ENCODE measurements around the gene C12orf54.
"Not testable (repeated sequence)": the region's sequence is repeated elsewhere in the genome, so short reads cannot be mapped to it uniquely, and the experiment has no call there.

C12orf54 gene

DNA sequence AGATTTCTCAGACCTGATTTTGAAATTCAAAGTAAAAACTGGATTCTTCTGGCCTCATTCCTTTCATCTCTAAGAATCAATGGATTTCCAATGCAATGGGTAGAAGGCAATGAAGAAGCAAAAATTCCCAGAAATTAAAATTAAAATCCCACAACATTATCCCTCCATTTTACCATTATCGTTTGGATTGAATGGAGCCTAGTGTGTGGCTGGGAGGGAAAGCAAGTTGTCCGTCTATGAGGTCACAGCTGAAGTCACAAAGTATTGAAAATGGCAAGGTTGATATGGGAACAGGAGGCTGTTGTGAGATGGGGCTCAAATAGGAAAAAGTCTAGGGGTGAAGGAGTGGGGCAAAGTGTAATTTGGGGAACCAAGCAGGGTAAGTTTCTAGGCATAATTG is at the start of gene C12orf54:
C12orf54 (plus strand) TSS at position 301 of the 400 bp plus-strand sequence. CDS start 799 bp downstream, outside the sequence.
- DNase-seq (ENCODE audit: low read depth): no peak

DNA sequence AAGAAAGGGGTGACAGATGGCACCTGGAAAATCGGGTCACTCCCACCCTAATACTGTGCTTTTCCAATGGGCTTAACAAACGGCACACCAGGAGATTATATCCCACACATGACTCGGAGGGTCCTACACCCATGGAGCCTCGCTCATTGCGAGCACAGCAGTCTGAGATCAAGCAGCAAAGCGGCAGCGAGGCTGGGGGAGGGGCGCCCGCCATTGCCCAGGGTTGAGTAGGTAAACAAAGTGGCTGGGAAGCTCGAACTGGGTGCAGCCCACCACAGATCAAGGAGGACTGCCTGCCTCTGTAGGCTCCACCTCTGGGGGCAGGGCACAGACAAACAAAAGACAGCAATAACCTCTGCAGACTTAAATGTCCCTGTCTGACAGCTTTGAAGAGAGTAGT is 48.3 kb upstream of the C12orf54 start:
- DNase-seq (ENCODE audit: low read depth): not testable (repeated sequence)

- no peak for DNase-seq (ENCODE audit: low read depth)
Observed at GRCh38 chr12:48441069-48441468, 41.2 kb upstream of the C12orf54 start.

DNA sequence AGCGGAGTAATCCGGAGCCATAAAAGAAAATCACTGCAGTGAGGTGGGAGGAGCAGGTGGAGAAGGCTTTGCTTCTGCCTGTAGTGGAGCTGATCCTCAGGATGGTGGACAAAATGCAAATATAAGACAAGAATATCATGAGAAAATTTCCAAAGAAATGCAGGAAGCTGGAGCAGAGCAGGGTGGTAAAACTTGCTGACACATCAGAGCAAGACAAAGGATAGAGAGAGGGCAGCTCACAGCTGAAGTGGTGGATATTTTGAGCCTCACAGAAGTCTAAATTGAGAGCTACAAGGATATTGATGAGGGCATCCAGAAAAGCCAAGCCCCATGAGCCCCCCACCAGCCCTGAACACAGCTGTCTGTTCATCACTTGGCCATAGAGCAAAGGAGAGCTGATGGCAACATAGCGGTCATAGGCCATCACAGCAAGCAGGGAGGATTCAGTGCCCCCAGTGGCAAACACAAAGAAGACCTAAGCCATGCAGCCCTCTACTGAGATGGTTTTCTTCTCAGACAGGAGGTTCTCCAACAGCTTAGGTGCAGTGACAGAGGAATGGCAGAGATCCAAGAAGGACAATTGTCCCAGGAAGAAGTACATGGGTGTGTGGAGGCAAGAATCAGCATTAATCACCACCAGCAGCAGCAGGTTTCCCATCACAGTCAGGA is 40.0 kb upstream of the C12orf54 start:
- DNase-seq (ENCODE audit: low read depth): no peak

GRCh38 chr12:48445538-48445937 is 36.8 kb upstream of the C12orf54 start:
- no peak for DNase-seq (ENCODE audit: low read depth)

DNA sequence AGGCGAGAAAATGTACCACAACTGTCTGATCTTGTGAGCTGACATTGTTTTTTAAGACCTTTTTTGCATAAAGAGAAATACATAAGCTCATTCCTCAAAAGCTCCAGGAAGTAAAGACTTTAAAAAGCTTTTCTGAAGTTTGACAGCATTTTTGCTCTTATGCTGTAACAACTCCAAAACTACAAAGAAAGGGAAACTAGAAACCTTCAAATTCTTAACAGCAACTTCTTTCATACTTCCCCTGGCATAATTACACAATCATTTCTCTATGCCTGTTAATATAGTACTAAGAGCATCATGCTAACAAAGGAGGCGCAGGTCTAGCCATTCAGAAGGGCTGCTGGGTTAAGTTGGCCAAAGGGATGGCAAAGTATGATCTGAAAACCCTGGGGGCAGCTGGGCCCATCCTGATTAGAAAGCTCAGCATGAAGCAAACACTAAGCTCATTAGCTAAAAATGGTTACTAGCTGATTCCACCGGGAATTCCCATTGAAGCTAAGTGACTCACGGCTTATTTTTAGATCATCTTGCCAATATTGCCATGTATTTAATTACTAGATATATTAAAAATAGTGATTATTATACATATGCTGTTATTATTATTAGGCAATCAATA is 36.0 kb upstream of the C12orf54 start:
- no peak for DNase-seq (ENCODE audit: low read depth)

GRCh38 chr12:48447755-48448154 is 34.5 kb upstream of the C12orf54 start:
- no peak for DNase-seq (ENCODE audit: low read depth)

DNA sequence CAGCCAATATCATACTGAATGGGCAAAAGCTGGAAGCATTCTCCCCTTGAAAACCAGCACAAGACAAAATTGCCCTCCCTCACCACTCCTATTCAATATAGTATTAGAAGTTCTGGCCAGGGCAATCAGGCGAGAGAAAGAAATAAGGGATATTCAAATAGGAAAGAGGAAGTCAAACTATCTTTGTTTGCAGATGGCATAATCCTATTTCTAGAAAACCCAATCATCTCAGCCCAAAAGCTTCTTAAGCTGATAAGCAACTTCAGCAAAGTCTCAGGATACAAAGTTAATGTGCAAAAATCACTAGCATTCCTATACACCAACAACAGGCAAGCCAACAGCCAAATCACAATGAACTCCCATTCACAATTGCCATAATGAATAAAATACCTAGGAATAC is 30.9 kb upstream of the C12orf54 start:
- no peak for DNase-seq (ENCODE audit: low read depth)

- not testable (repeated sequence) for DNase-seq (ENCODE audit: low read depth)
Observed at GRCh38 chr12:48452961-48453360, 29.3 kb upstream of the C12orf54 start.

DNA sequence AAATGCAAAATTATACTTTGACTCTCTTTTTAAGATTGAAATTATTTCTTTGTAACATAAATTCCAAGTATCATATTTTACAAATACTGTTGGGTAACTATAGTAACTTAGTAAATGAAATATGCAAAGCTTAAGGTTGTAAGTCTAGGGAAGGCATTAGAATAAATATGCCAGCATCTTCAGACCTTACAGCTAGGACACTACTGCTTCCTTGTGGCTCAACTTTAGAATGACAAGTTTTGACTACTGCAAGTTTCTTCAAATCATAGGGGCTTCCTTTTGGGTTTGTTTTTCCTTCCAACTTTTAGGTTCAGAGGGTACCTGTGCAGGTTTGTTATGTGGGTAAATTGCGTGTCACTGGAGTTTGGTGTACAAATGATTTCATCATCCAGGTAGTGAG is 27.6 kb upstream of the C12orf54 start:
- no peak for DNase-seq (ENCODE audit: low read depth)

DNA sequence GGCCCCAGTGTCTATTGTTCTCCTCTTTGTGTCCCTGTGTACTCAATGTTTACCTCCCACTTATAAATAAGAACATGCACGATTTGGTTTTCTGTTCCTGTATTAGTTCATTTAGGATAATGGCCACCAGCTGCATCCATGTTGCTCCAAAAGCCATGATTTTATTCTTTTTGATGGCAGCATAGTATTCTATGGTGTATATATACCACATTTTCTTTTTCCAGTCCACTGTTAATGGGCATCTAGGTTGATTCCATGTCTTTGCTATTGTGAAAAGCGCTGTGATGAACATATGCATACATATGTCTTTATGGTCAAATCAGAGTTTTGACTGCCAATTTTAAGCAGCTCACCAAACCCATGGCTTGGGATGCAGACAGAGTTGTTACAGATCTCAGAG is 27.2 kb upstream of the C12orf54 start:
- DNase-seq (ENCODE audit: low read depth): no peak

GRCh38 chr12:48459259-48459658 is 23.0 kb upstream of the C12orf54 start:
- no peak for DNase-seq (ENCODE audit: low read depth)

GRCh38 chr12:48469027-48469426 is 13.3 kb upstream of the C12orf54 start:
- DNase-seq (ENCODE audit: low read depth): not testable (repeated sequence)

GRCh38 chr12:48472259-48472658 is 10.0 kb upstream of the C12orf54 start, which contains the start of gene ANP32D:
Gene ANP32D (plus strand): TSS chr12:48472559. CDS start chr12:48472665, 106 bp downstream.
- no peak for DNase-seq (ENCODE audit: low read depth)

GRCh38 chr12:48473061-48473460 is 9.2 kb upstream of the C12orf54 start:
- DNase-seq (ENCODE audit: low read depth): no peak

GRCh38 chr12:48474497-48474896 is 7.8 kb upstream of the C12orf54 start:
- DNase-seq (ENCODE audit: low read depth): not testable (repeated sequence)

DNA sequence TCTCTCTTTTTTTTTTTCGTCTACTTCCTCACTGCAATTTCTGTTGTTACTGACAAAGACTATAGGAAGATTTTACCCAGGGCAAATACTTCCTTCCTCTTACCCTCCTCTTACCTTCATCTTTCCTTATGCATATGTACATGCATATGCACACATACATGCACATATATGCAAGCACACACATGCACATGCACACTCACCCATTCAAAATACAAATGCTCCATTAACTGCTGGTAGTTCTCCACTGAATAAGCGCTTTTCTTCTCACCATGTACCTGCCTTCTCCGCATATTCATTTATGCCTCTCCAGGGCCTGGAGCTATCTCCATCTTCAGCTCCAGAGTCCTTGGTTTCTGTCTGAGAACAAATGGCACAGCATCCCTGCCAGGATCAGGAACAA is 632 bp downstream of the C12orf54 start:
- no peak for DNase-seq (ENCODE audit: low read depth)

GRCh38 chr12:48486261-48486660 is 4.0 kb downstream of the C12orf54 start:
- DNase-seq (ENCODE audit: low read depth): no peak

DNA sequence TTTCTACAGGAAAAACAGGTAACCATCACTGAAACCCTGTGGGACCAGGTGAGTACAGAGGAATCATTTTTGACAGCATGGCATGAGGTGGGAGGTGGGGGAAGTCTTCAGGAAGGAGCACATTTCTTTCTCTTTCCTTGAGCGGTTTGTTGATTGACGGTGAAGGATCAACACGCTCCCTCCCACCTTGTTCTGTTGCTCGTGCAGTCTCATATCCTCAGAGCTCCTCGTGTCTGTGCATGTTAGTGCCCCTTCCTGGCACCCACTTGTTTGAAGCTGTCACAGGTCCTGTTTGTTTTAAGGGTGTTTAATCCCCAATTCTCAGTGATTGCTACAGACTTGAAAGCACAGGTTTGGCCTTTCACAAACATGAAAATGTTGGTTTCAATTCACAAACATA is 4.4 kb downstream of the C12orf54 start:
- no peak for DNase-seq (ENCODE audit: low read depth)

DNA sequence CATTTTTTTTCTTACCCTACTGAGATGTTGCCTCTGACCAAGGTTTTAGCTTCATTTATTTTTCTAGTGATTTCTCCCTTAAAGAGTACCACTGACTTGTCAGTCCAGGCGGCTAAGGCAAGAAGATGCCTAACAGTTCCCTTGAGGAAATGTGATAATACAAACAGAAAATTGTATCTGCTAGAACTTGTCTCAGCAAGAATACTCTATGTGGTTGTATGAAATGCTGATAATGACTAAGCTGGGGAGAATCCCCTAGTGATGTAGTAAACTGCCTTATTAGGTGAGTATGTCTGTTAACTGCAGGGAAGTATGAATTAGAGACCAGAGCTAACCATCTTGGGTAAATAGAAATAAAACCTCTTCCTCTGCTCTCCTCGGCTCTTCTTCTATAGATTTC is 6.7 kb downstream of the C12orf54 start:
- DNase-seq (ENCODE audit: low read depth): no peak

- DNase-seq (ENCODE audit: low read depth): not testable (repeated sequence)
Observed at GRCh38 chr12:48489456-48489855, 7.2 kb downstream of the C12orf54 start.

GRCh38 chr12:48500281-48500680 is 18.0 kb downstream of the C12orf54 start:
- not testable (repeated sequence) for DNase-seq (ENCODE audit: low read depth)

- DNase-seq (ENCODE audit: low read depth): not testable (repeated sequence)
Observed at GRCh38 chr12:48506836-48507235, 24.5 kb downstream of the C12orf54 start.

- DNase-seq (ENCODE audit: low read depth): no peak
Observed at GRCh38 chr12:48508987-48509386, 26.7 kb downstream of the C12orf54 start.

Data from stimulated activated CD4-positive, alpha-beta T cell treated with anti-CD3 and anti-CD28 coated beads, Interleukin-2, amount 100 ng/mL, for 4 hours (primary cell).